Body of pancreas (tissue), 4 donors: Measurements from ENCODE around the gene DOC2B.

Experiments used
- CTCF ChIP-seq, 7 experiments: fragments of 450-650 bp in 4 of 7; fragments of 200-600 bp in 3 of 7; sonication (generic) in 3 of 7; IDR thresholded peaks; one replicate each; pipeline ENCODE4 v1.5.1; 2016 to 2019; ENCODE audit warnings: antibody characterized with exemption in 7 of 7
- POLR2A ChIP-seq, 3 donors: fragments of 450-650 bp; IDR thresholded peaks; one replicate each; pipeline ENCODE4 v1.6.1; 2016; ENCODE audit warnings: antibody characterized with exemption in 3 of 3, mild to moderate bottlenecking in 2 of 3

GRCh38 chr17:205148-205669 lies 23.8 kb upstream of the DOC2B start:
- TF ChIP-seq CTCF (IDR thresholded peaks at IDR 0.05), result no peak
- TF ChIP-seq POLR2A (IDR thresholded peaks at IDR 0.05), result no peak
